ENCODE results near the gene COX6A1. TPM values are rescaled to one million over a fixed set of nuclear protein-coding genes. Genes with fewer than 3 reads are reported as not detected.

The COX6A1 gene
- total RNA-seq, 1 experiment from 2014 or later = 460 TPM

DNA sequence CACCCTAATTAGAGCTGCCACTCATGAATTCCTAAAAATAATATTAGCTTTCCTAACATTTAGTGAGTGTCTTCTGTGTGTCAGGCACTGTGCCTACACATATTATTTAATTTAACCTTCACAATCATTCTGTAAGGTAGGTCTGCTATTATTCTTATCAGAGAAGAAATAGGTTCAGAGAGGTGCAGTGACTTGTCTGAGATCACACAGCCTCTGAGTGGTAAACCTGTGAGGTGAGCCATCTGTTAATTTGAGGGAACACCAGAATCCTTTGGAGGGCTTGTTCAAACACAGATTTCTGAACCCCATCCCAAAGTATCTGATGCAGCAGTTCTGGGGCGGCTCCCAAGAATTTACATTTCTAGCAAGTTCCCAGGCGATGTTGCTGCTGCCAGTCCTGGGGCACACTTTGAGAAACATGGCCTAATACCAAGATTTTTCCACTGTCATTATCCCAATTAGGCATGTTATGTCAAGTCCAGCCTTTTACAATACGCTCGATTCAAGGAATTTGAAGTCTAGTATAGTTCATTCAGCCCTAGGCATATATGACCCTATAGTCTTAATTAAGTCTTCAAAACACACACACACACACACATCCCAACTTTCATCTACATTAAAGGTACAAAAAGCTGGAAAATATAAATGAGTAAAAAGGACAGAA is 19.9 kb upstream of the COX6A1 start:
- Histone ChIP-seq H3K36me3 (ENCODE audit: insufficient read depth, low read length, poor library complexity, severe bottlenecking) (no peaks in the 10 kb centered on the region), H3K4me3 (ENCODE audit: low read depth, low read length, poor library complexity, severe bottlenecking) (no peak overlapping the region), H3K27me3 (replicated peaks; ENCODE audit: insufficient read depth, low read depth, low read length, poor library complexity) (no peaks in the 10 kb centered on the region), H3K27ac (ENCODE audit: low read depth, low read length, poor library complexity, severe bottlenecking) (no peak overlapping the region), H3K9me3 (ENCODE audit: low read depth, low read length, poor library complexity, severe bottlenecking) (no peaks in the 10 kb centered on the region), H3K4me1 (ENCODE audit: insufficient read depth, low read length, poor library complexity, severe bottlenecking) (no peaks in the 10 kb centered on the region)
- DNase-seq (ENCODE audit: low spot score) = no peak
- ChIA-PET POLR2A (ENCODE audit: low non-redundant PET) (no interaction called here), CTCF (no interaction called here)
- intact Hi-C loops (cut with micrococcal nuclease; ENCODE audit: unreplicated experiment) = no loop called here
- no TSS peak for BruUV-seq (replicated peaks)
- no peak for TF ChIP-seq CTCF (conservative IDR thresholded peaks at IDR 0.05; ENCODE audit: low read depth, low read length)
- TF ChIP-seq EZH2 (IDR thresholded peaks at IDR 0.05; ENCODE audit: borderline replicate concordance, low read depth, low read length, poor library complexity, severe bottlenecking) = no peak

DNA sequence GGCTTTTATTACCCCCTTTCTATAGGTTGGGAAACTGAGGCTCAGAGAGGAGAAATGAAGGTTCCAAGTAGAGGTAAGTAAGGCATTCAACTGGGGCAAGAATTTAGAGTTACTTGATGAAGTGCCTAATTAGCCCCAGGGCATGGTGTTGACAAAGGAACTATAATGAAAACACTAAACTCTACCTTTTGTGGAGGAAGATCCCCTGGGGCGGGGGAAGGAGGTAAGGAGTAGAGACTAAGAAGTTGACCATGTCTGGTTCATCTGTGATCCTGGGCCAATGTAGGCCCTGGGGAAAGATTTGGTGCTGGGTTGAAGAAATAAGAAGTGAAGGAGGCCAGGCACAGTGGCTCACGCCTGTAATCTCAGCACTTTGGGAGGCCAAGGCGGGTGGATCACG is 16.2 kb upstream of the COX6A1 start:
- Histone ChIP-seq H3K27ac (ENCODE audit: low read depth, low read length, poor library complexity, severe bottlenecking) (no peak overlapping the region), H3K36me3 (ENCODE audit: insufficient read depth, low read length, poor library complexity, severe bottlenecking) (no peaks in the 10 kb centered on the region), H3K27me3 (replicated peaks; ENCODE audit: insufficient read depth, low read depth, low read length, poor library complexity) (no peaks in the 10 kb centered on the region), H3K4me1 (ENCODE audit: insufficient read depth, low read length, poor library complexity, severe bottlenecking) (no peaks in the 10 kb centered on the region), H3K9me3 (ENCODE audit: low read depth, low read length, poor library complexity, severe bottlenecking) (no peaks in the 10 kb centered on the region), H3K4me3 (ENCODE audit: low read depth, low read length, poor library complexity, severe bottlenecking) (no peak overlapping the region)
- CTCF ChIA-PET = no interaction called here
- POLR2A ChIA-PET (ENCODE audit: low non-redundant PET) = no interaction called here
- TF ChIP-seq EZH2 (IDR thresholded peaks at IDR 0.05; ENCODE audit: borderline replicate concordance, low read depth, low read length, poor library complexity, severe bottlenecking) (no peak), CTCF (conservative IDR thresholded peaks at IDR 0.05; ENCODE audit: low read depth, low read length) (no peak)
- intact Hi-C loops (cut with micrococcal nuclease; ENCODE audit: unreplicated experiment) = no loop called here
- no TSS peak for BruUV-seq (replicated peaks)
- DNase-seq (ENCODE audit: low spot score) = peak; percentile 46

GRCh38 chr12:120422892-120423456 is 14.9 kb upstream of the COX6A1 start:
- ChIA-PET POLR2A (ENCODE audit: low non-redundant PET) (no interaction called here), CTCF (no interaction called here)
- Histone ChIP-seq H3K4me1 (ENCODE audit: insufficient read depth, low read length, poor library complexity, severe bottlenecking) (no peaks in the 10 kb centered on the region), H3K9me3 (ENCODE audit: low read depth, low read length, poor library complexity, severe bottlenecking) (no peaks in the 10 kb centered on the region), H3K36me3 (ENCODE audit: insufficient read depth, low read length, poor library complexity, severe bottlenecking) (no peaks in the 10 kb centered on the region), H3K4me3 (ENCODE audit: low read depth, low read length, poor library complexity, severe bottlenecking) (no peak overlapping the region), H3K27me3 (replicated peaks; ENCODE audit: insufficient read depth, low read depth, low read length, poor library complexity) (no peaks in the 10 kb centered on the region), H3K27ac (ENCODE audit: low read depth, low read length, poor library complexity, severe bottlenecking) (no peak overlapping the region)
- no TSS peak for BruUV-seq (replicated peaks)
- DNase-seq (ENCODE audit: low spot score) = no peak
- intact Hi-C loops (cut with micrococcal nuclease; ENCODE audit: unreplicated experiment) = no loop called here
- TF ChIP-seq CTCF (conservative IDR thresholded peaks at IDR 0.05; ENCODE audit: low read depth, low read length) (no peak), EZH2 (IDR thresholded peaks at IDR 0.05; ENCODE audit: borderline replicate concordance, low read depth, low read length, poor library complexity, severe bottlenecking) (no peak)

Measured in A673 (cell line).